CD4-positive, alpha-beta T cell treated with Interleukin-10 for 1 hour (primary cell): ENCODE data around the gene RBFOX2.
"Not testable (repeated sequence)": the region's sequence is repeated elsewhere in the genome, so short reads cannot be mapped to it uniquely, and the experiment has no call there.

ENCODE experiments used
- DNase-seq: peaks from one replicate; pipeline ENCODE4 v3.0.0-alpha.2; 2020

Gene RBFOX2

GRCh38 chr22:35728639-35729308 is 299.9 kb downstream of the RBFOX2 start:
- DNase-seq = no peak

DNA sequence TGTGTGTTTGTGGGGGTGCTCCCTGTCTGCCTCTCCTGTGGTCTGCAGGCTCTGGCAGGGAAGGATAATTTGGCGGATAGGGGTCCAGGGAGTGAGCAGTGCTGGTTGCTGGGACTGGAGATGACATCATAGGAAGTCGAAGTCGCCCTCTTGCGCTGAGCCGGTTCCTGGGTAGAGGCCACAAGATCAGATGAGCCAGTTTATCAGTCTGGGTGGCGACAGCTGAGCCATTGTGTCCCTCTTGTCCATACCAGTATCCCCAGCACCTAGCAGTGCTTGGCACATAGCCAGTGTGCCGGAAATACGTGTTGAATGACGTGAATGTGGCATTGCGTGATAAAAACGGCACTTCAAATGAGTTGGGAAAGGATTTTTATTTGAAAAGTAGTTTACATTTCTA is 301.2 kb downstream of the RBFOX2 start:
- DNase-seq = no peak

GRCh38 chr22:35726933-35727332 is 301.7 kb downstream of the RBFOX2 start:
- DNase-seq = no peak

GRCh38 chr22:35726398-35726797 is 302.2 kb downstream of the RBFOX2 start:
- no peak for DNase-seq

DNA sequence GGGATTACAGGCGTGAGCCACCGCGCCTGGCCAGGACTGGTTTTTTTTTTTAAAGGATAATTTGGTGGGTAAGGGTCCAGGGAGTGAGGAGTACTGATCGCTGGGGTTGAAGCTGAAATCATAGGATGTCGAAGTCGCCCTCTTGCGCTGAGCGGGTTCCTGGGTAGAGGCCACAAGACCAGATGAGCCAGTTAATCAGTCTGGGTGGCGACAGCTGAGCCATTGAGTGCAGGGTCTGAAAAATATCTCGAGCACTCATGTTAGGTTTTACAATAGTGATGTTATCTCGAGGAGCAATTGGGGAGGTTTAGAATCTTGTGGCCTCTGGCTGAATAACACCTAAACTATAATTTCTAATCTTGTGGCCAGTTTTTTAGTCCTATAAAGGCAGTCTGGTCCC is 303.1 kb downstream of the RBFOX2 start:
- DNase-seq = no peak

- DNase-seq = no peak
These were observed 306.7 kb downstream of the RBFOX2 start for GRCh38 chr22:35721960-35722359.

DNA sequence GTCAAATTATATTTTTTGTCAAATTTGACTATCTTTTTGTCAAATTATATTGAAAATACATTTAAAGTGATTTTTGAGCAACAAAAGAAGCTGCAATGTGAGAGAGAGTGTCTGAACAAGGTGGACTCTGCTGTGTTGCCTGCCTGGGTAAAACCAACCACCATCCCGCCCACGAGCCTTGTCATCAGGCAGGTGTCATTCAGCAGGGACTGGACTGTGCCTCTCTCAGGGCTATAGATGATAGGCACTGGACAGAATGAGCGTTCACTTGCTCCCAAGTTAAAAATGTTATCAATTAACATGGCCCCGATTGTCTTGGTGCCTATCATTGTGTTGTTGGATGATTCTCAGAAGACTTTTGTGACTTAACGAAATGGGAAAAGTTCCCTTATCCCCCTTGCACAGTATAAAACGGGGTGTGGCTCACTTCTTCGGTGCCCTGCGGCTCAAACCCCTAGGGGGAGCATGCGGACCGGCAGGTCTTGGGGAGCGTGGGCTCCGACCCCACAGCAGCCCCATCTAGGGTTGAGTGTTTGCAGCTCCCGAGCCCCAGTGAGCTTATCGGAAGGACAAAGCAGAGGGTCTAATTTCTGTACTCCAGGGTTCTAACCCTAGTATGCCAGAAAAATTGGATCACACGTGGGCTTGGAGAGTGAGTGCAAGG is 309.3 kb downstream of the RBFOX2 start:
- DNase-seq = no peak

- DNase-seq = no peak
These were observed 311.1 kb downstream of the RBFOX2 start, which contains the start of gene APOL5 for GRCh38 chr22:35717572-35717971. Gene APOL5, plus strand, starts transcription at chr22:35717872. Its CDS starts 0 bp downstream, at chr22:35717872.

DNA sequence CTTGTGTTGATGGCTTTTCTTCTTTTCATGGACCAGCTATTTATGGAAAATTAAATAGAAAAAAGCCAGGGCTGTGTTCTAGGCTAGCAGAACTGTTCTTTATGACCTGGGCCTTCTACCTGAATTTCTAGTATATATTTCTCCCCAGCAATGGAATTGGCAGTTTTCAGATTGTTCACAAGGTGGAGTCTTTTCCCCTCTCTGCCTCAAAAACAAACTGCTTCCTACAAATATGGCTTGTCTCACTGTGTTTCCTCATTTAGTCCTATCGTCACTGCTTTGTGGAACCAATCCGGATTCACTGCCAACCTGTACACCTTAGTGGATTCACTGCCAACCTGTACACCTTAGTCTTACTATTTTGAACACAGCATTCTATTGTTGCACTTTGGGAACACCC is 316.0 kb downstream of the RBFOX2 start:
- no peak for DNase-seq

GRCh38 chr22:35711336-35711735 is 317.3 kb downstream of the RBFOX2 start:
- no peak for DNase-seq

DNA sequence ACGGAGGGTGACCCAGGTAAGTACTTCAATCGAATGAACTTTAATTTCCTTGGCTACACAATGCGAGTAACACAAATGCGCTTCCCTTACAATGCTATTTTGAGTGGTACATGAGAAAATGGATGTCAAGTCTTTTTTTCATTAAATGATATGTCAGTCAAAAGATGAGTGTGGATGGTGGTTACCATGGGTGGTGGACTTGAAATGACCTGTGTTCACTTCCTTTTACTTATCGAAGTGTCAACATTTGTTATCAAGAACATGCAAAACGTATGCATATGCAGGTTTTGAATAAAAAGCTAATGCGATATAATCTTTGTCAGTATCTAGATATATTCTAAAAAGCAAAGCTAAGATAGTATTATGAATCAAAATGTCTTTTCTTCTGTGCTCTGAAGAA is 319.7 kb downstream of the RBFOX2 start:
- no peak for DNase-seq

GRCh38 chr22:35708453-35708852 is 320.2 kb downstream of the RBFOX2 start:
- DNase-seq = no peak

DNA sequence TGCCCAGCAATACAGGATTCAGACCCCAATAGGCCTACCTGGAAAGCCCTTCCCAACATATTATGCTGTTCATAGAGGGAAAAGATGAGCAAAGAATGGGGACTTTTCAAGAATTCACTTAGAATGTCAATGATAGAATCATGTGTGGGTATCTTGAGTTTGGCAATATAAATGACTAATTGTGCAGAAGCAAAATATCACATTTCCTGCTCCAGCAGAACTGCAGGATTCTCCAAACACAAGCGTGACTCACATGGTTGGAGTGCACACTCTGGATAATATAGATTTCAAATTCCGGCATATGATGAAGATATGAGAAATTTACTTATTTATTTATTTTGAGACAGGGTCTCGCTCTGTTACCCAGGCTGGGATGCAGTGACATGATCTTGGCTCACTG is 323.5 kb downstream of the RBFOX2 start:
- DNase-seq = no peak

DNA sequence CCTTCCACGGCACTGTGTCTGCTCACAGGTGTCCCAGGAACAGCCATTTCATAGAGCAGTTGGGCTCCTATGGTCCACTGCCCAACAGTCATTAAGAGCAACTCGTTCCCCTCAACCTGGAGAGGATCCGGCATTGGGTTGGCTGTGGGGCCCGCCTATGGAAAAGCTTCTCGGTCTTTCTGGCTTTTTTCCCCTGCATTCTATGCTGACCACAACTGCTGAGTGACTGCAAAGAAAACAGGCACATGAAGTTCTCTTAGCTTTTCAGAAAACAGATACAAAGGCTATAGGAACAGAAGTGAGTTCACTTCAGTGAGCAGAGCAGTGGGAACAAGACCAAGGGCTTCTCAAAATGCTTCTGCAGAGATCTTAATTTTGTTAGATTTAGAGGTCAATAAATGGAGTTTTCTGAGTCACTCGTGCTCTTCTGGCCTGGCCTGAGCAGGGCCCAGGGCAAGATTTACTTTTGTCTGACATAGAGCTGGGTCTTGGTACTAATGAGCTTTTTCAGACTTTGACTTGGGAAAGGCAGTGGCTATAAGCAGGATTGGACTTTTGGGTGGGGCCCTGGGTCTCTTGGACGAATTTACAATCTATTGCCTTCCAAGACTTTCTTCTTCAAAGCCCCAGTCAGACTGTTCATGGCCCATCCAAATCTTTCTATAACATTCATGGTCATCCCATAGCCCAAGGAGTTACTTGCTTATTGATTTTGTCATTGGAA is 324.6 kb downstream of the RBFOX2 start:
- no peak for DNase-seq

GRCh38 chr22:35699852-35700251 is 328.8 kb downstream of the RBFOX2 start:
- not testable (repeated sequence) for DNase-seq

GRCh38 chr22:35697142-35697541 is 331.5 kb downstream of the RBFOX2 start:
- DNase-seq = no peak

- DNase-seq = no peak
These were observed 333.4 kb downstream of the RBFOX2 start for GRCh38 chr22:35695202-35695601.

DNA sequence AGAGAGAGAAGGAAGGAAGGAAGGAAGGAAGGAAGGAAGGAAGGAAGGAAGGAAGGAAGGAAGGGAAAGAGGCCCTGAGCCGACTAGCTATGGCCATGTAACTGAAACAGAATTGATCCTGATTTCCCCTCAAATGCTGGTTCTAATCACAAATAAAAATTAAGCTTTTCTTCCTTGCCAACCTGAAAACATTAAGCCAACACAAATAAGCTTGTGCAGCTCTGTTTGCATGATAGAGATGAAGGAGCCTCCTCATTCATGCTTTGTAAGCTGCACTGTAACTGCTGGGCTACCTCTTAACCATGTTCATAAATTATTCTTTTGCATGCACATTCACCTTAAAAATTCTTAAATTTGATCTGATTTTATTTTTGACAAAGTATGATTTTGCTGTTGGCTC is 338.6 kb downstream of the RBFOX2 start:
- DNase-seq = no peak

DNA sequence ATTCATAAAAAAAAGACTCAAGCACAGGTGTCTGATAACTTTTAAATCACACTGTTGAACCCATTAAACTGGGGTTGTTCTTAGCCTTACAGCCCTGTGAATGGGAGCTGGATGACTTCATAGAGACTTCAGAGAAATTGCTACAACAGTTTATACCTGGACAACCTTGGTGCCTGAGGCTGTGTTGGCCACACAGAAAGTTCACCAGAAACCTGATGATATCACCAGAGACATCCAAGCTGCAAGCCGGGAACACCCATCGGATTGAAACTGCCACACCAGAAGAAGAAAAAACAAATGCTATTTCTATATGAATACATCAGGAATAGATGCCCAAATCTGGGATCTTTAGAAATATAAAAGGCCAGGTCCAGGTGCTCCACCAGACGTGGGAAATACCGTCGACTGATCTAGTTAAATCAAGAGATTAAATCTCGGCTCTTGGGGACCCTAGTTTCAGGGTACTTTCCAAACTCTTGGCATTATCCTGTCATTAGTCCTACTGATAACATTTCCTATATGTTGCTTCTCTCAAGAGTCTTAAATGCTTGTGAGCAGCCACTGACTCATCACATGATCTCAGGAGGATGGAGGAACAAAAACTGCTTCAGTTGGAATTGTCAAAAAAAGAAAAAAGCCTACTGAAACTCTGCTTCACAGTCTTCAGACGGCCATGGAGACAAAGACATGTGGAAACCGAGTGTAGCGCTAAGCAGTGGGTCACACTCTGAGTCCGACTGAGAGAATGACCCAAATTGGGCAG is 339.5 kb downstream of the RBFOX2 start:
- no peak for DNase-seq
